IMR-90 (cell line): ENCODE data around the gene P2RX3. TPM values are rescaled to one million over a fixed set of nuclear protein-coding genes. Genes with fewer than 3 reads are reported as not detected.

Experiments
- ATAC-seq: fragments of 200-7000 bp; cut with Tn5 transposase; 2 replicates; pipeline ENCODE4 v1.9.1; 2020; ENCODE audit warnings: low read depth, mild to moderate bottlenecking, moderate library complexity
- BruUV-seq: library from RNA; stranded (reverse); fragments of 400-500 nt; replicated peaks from 2 replicates; lab custom pipeline; 2021; lab: Mats Ljungman, UMichigan
- CTCF ChIA-PET: fragments of 300-600 bp; formaldehyde crosslinking; extraction: SDS; loops from one replicate; lab custom pipeline; 2021; ENCODE audit warnings: antibody characterized with exemption; lab: Yijun Ruan, JAX
- POLR2A ChIA-PET: fragments of 300-600 bp; sonication (Branson Sonifier 250); formaldehyde crosslinking; loops from one replicate; lab custom pipeline; 2022; ENCODE audit warnings: antibody characterized with exemption; ENCODE audit not compliant: unreplicated experiment; lab: Charles Lee
- DNase-seq: peaks from one replicate; pipeline ENCODE4 v3.0.0; 2013
- H2AFZ ChIP-seq: replicated peaks from 2 replicates; pipeline ENCODE3; 2013; ENCODE audit warnings: low read length, mild to moderate bottlenecking; ENCODE audit not compliant: poor library complexity
- H2AK5ac ChIP-seq: 2 replicates; pipeline ENCODE4 v1.6.1; 2013; ENCODE audit warnings: low read depth, low read length, inconsistent platforms
- H2AK9ac ChIP-seq: replicated peaks from 2 replicates; pipeline ENCODE3; 2013; ENCODE audit warnings: mild to moderate bottlenecking, low read depth, low read length, moderate library complexity; ENCODE audit not compliant: poor library complexity
- H2BK120ac ChIP-seq: 2 replicates; pipeline ENCODE4 v1.6.1; 2013; ENCODE audit warnings: low read depth, low read length, inconsistent platforms
- H2BK15ac ChIP-seq: 3 replicates; pipeline ENCODE4 v1.6.1; 2013; ENCODE audit warnings: low read depth, low read length, inconsistent platforms
- H2BK20ac ChIP-seq: 2 replicates; pipeline ENCODE4 v1.6.1; 2013; ENCODE audit warnings: low read depth, mild to moderate bottlenecking, inconsistent platforms, low read length, moderate library complexity
- H2BK5ac ChIP-seq: 2 replicates; pipeline ENCODE4 v1.6.1; 2013; ENCODE audit warnings: mild to moderate bottlenecking, low read depth, low read length, inconsistent platforms; ENCODE audit not compliant: poor library complexity, severe bottlenecking
- H3K14ac ChIP-seq: replicated peaks from 2 replicates; pipeline ENCODE4 v1.6.1; 2013; ENCODE audit warnings: low read depth, low read length, inconsistent platforms
- H3K18ac ChIP-seq: 2 replicates; pipeline ENCODE4 v1.6.1; 2013; ENCODE audit warnings: low read depth, low read length, control low read depth
- H3K23ac ChIP-seq: 2 replicates; pipeline ENCODE4 v1.6.1; 2013; ENCODE audit warnings: low read depth, low read length, inconsistent platforms
- H3K27ac ChIP-seq: 2 replicates; pipeline ENCODE4 v1.5.1; 2013; ENCODE audit warnings: mild to moderate bottlenecking, control low read depth, low read length; ENCODE audit not compliant: insufficient read depth
- H3K27me3 ChIP-seq: 2 replicates; pipeline ENCODE4 v1.6.1; 2013; ENCODE audit warnings: low read length; ENCODE audit not compliant: control insufficient read depth, insufficient read depth
- H3K36me3 ChIP-seq: 2 replicates; pipeline ENCODE4 v1.6.1; 2013; ENCODE audit warnings: low read length, mixed read lengths; ENCODE audit not compliant: control insufficient read depth, insufficient read depth
- H3K4ac ChIP-seq: 2 replicates; pipeline ENCODE4 v1.6.1; 2013; ENCODE audit warnings: low read depth, low read length, inconsistent platforms
- H3K4me1 ChIP-seq: 2 replicates; pipeline ENCODE4 v1.6.1; 2013; ENCODE audit warnings: low read length, mixed read lengths; ENCODE audit not compliant: control insufficient read depth, insufficient read depth
- H3K4me2 ChIP-seq: 2 replicates; pipeline ENCODE4 v1.6.1; 2013; ENCODE audit warnings: low read depth, mild to moderate bottlenecking, control low read depth, low read length, moderate library complexity
- H3K4me3 ChIP-seq: 2 replicates; pipeline ENCODE4 v1.5.1; 2013; ENCODE audit warnings: low read depth, mild to moderate bottlenecking, control low read depth, low read length, moderate library complexity; ENCODE audit not compliant: insufficient read depth
- H3K56ac ChIP-seq: 2 replicates; pipeline ENCODE4 v1.6.1; 2013; ENCODE audit warnings: low read length, inconsistent platforms; ENCODE audit not compliant: insufficient read depth; ENCODE audit errors: extremely low read depth
- H3K79me1 ChIP-seq, 2 experiments: 2 replicates each; pipeline ENCODE4 v1.6.1; 2013; ENCODE audit warnings: low read length in 2 of 2, inconsistent platforms in 1 of 2, low read depth in 1 of 2
- H3K9ac ChIP-seq: 2 replicates; pipeline ENCODE4 v1.6.1; 2013; ENCODE audit warnings: low read depth, low read length, control low read depth
- H3K9me1 ChIP-seq: 2 replicates; pipeline ENCODE4 v1.6.1; 2013; ENCODE audit warnings: low read length, inconsistent platforms; ENCODE audit not compliant: insufficient read depth
- H3K9me3 ChIP-seq: 2 replicates; pipeline ENCODE4 v1.6.1; 2013; ENCODE audit warnings: low read length; ENCODE audit not compliant: control insufficient read depth, insufficient read depth
- H4K20me1 ChIP-seq: 2 replicates; pipeline ENCODE4 v1.6.1; 2013; ENCODE audit warnings: low read length, inconsistent platforms; ENCODE audit not compliant: insufficient read depth
- H4K5ac ChIP-seq: 2 replicates; pipeline ENCODE4 v1.6.1; 2013; ENCODE audit warnings: mild to moderate bottlenecking, low read depth, low read length, control low read depth
- H4K8ac ChIP-seq, 2 experiments: 2 replicates each; pipeline ENCODE4 v1.6.1; 2013; ENCODE audit warnings: low read depth in 2 of 2, low read length in 2 of 2, control low read depth in 1 of 2, inconsistent platforms in 1 of 2
- H4K91ac ChIP-seq: 2 replicates; pipeline ENCODE4 v1.6.1; 2013; ENCODE audit warnings: low read depth, low read length, inconsistent platforms; ENCODE audit not compliant: insufficient read depth
- BHLHE40 ChIP-seq: fragments of 150-350 bp; IDR thresholded peaks from 2 replicates; pipeline ENCODE4 v1.6.1; 2016; ENCODE audit warnings: mild to moderate bottlenecking, low read depth, low read length
- MAFK ChIP-seq: IDR thresholded peaks from 2 replicates; pipeline ENCODE4 v1.6.1; 2012; ENCODE audit warnings: low read depth, low read length, improper control_type of control experiment
- MAZ ChIP-seq: IDR thresholded peaks from 2 replicates; pipeline ENCODE4 v1.6.1; 2012; ENCODE audit warnings: low read depth, mild to moderate bottlenecking, low read length, improper control_type of control experiment, moderate library complexity, borderline replicate concordance
- MXI1 ChIP-seq: IDR thresholded peaks from 2 replicates; pipeline ENCODE4 v1.6.1; 2012; ENCODE audit warnings: low read depth, mild to moderate bottlenecking, low read length, moderate library complexity, borderline replicate concordance
- NFE2L2 ChIP-seq: fragments of 150-350 bp; IDR thresholded peaks from 2 replicates; pipeline ENCODE4 v1.6.1; 2016; ENCODE audit warnings: low read depth, mild to moderate bottlenecking, low read length
- POLR2A ChIP-seq: IDR thresholded peaks from 2 replicates; pipeline ENCODE4 v1.6.1; 2012; ENCODE audit warnings: mild to moderate bottlenecking, low read depth, low read length
- SMC3 ChIP-seq: fragments of 150-350 bp; IDR thresholded peaks from 2 replicates; pipeline ENCODE4 v1.6.1; 2016; ENCODE audit warnings: low read depth, mild to moderate bottlenecking, antibody characterized with exemption, low read length, moderate library complexity
- USF2 ChIP-seq: fragments of 150-350 bp; IDR thresholded peaks from 2 replicates; pipeline ENCODE4 v1.6.1; 2017; ENCODE audit warnings: mild to moderate bottlenecking, antibody characterized with exemption, low read length, low read depth
- WGBS, 2 experiments: methylation state at CpG; one replicate each; pipeline versions ENCODE4 v1.1.5 to v1.1.7; 2013; ENCODE audit warnings: missing lambda C conversion rate in 2 of 2; ENCODE audit not compliant: insufficient read length in 1 of 2; ENCODE audit errors: extremely low coverage in 2 of 2; 5-methylcytosine and 5-hydroxymethylcytosine counted together
- dilution Hi-C: fragments of 300-500 bp; cut with HindIII; formaldehyde crosslinking; loops from one replicate; pipeline ENCODE4 v1.14.3; 2018; ENCODE audit warnings: low sequenced_read_pairs; ENCODE audit not compliant: unreplicated experiment
- in situ Hi-C: fragments of 300-500 bp; cut with MboI; formaldehyde crosslinking; loops from 3 replicates; pipeline ENCODE4 v1.14.3; 2019; ENCODE audit warnings: low sequenced_read_pairs, inconsistent platforms, mixed read lengths
- intact Hi-C: fragments of 100-400 bp; cut with micrococcal nuclease; formaldehyde crosslinking; loops from 2 replicates; pipeline ENCODE4 v1.10.0; 2022
- polyA plus RNA-seq, 3 experiments: library from polyadenylated mRNA; depleted of rRNA; stranded (reverse); fragments of >200 nt; gene quantifications; 2 replicates each; pipeline ENCODE4 v1.2.3, GENCODE V29; 2012; ENCODE audit warnings: low replicate concordance in 1 of 3
- total RNA-seq: library from RNA; depleted of rRNA; stranded (reverse); fragments of >200 nt; gene quantifications from 2 replicates; pipeline ENCODE4 v1.2.3, GENCODE V29; 2012

P2RX3 gene
- total and polyA plus RNA-seq, 2 of the 4 experiments (the other 2 are of a cell fraction) = not detected

GRCh38 chr11:57368106-57368844, 30.1 kb downstream of the P2RX3 start:
- no peak overlapping the region for H3K14ac ChIP-seq
- no peak overlapping the region for H2BK20ac ChIP-seq
- H3K56ac ChIP-seq = no peak overlapping the region
- peaks cover 44% of the 10 kb centered on the region for H3K27me3 ChIP-seq
- no peak overlapping the region for H3K4ac ChIP-seq
- H3K18ac ChIP-seq = no peak overlapping the region
- TF ChIP-seq BHLHE40 = no peak
- no peak for TF ChIP-seq MAZ
- no peak for TF ChIP-seq USF2
- TF ChIP-seq SMC3 = no peak
- TF ChIP-seq MAFK = no peak
- TF ChIP-seq NFE2L2 = no peak
- no peak for TF ChIP-seq POLR2A
- TF ChIP-seq MXI1 = no peak
- CTCF ChIA-PET = no interaction called here
- POLR2A ChIA-PET = no interaction called here
- no peaks in the 10 kb centered on the region for H3K79me1 ChIP-seq
- H2BK15ac ChIP-seq = no peak overlapping the region
- H2BK120ac ChIP-seq = no peak overlapping the region
- DNase-seq (no peak), ATAC-seq (no peak)
- dilution Hi-C loops (no loop called here), intact Hi-C loops (no loop called here), in situ Hi-C loops (loop anchor here (25.0 kb wide), 1 partner anchor 531 kb away; no protein-coding TSS in a partner anchor)
- WGBS, 2 experiments = no CpG with 5 or more reads among the region's 19 CpGs
- H2AFZ ChIP-seq = no peak overlapping the region
- no peak overlapping the region for H4K5ac ChIP-seq
- no peaks in the 10 kb centered on the region for H3K9me3 ChIP-seq
- BruUV-seq = no TSS peak
- H3K4me3 ChIP-seq = no peak overlapping the region
- no peaks in the 10 kb centered on the region for H3K36me3 ChIP-seq
- no peak overlapping the region for H2AK9ac ChIP-seq
- H2AK5ac ChIP-seq = no peak overlapping the region
- H3K27ac ChIP-seq = no peak overlapping the region
- no peak overlapping the region for H4K91ac ChIP-seq
- no peak overlapping the region for H3K9ac ChIP-seq
- H4K20me1 ChIP-seq = no peaks in the 10 kb centered on the region
- no peaks in the 10 kb centered on the region for H3K4me1 ChIP-seq
- no peak overlapping the region for H2BK5ac ChIP-seq
- no peaks in the 10 kb centered on the region for H3K9me1 ChIP-seq
- no peak overlapping the region for H3K23ac ChIP-seq
- H4K8ac ChIP-seq = no peak overlapping the region
- no peak overlapping the region for H3K4me2 ChIP-seq
